ENCODE results near the gene ZBTB21.

ZBTB21 gene

DNA sequence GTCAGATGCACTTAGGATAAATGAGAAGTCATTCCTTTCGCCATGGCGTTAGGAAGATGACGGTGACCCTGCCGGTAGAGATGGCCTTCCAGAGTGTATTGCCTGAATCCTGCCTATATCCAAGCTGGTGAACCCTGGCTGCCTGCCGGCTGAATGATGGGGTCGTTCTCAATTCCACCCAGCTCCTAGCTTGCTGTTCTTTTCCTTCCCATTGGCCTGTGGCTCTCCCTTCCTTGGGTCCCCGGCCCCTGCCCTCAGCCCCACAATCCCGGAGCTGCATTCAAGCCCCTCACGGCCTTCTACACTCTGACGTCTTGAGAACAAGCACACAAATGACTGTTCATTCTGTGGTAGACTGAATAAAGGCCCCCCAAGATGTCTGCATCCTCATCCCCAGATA lies 28.2 kb upstream of the ZBTB21 start:
- Histone ChIP-seq H3K27ac (ENCODE audit: low read length) (no peak overlapping the region), H3K9ac (ENCODE audit: low read depth, low read length) (no peak overlapping the region), H3K9me3 (ENCODE audit: insufficient read depth, low read depth, low read length) (no peaks in the 10 kb centered on the region), H3K4me3 (ENCODE audit: low read length) (no peak overlapping the region), H3K36me3 (ENCODE audit: insufficient read depth, low read depth, low read length) (no peaks in the 10 kb centered on the region), H3K4me1 (ENCODE audit: insufficient read depth, low read length) (no peaks in the 10 kb centered on the region), H3K27me3 (ENCODE audit: insufficient read depth, low read length) (no peaks in the 10 kb centered on the region)

DNA sequence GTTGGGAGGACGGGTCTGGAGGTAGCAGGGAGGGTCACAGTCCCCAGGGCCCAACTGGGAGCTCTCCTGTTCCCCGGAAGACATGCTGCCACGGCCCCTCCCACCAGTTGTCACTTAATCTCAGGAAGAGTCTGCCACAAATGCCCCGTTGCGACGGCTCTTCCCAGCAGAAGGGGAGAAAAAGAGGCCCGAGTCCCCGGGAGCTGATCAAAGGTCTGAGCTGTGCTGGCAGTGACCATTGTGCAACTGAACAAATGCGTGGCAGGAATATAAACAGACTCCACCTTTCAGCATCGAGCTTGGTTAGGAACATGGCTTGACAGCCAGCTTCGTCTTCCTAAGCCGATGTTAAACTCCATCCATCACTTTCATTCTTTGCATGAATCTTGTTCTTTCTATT lies 27.8 kb upstream of the ZBTB21 start:
- H3K4me3 ChIP-seq (ENCODE audit: low read length) = no peak overlapping the region
- no peaks in the 10 kb centered on the region for H3K9me3 ChIP-seq (ENCODE audit: insufficient read depth, low read depth, low read length)
- H3K4me1 ChIP-seq (ENCODE audit: insufficient read depth, low read length) = no peaks in the 10 kb centered on the region
- H3K9ac ChIP-seq (ENCODE audit: low read depth, low read length) = no peak overlapping the region
- no peaks in the 10 kb centered on the region for H3K27me3 ChIP-seq (ENCODE audit: insufficient read depth, low read length)
- H3K27ac ChIP-seq (ENCODE audit: low read length) = no peak overlapping the region
- H3K36me3 ChIP-seq (ENCODE audit: insufficient read depth, low read depth, low read length) = no peaks in the 10 kb centered on the region

DNA sequence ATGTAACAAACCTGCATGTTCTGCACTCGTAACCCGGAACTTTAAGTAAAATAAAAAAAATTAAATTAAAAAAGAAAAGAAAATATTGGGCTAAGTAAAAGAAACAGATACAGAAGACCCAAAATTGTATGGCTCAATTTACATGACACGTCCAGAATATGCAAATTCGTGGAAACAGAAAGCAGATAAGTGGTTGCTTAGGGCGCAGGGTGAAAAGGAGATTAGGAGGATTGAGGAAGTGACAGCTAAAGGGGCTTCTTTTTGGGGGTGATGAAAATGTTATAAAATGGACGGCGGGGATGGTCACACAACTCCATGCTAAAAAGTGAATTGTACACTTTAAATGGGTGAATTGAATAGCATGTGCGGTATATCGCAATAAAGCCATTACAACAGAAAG lies 27.4 kb upstream of the ZBTB21 start:
- Histone ChIP-seq H3K27ac (ENCODE audit: low read length) (no peak overlapping the region), H3K9me3 (ENCODE audit: insufficient read depth, low read depth, low read length) (no peaks in the 10 kb centered on the region), H3K27me3 (ENCODE audit: insufficient read depth, low read length) (no peaks in the 10 kb centered on the region), H3K4me1 (ENCODE audit: insufficient read depth, low read length) (no peaks in the 10 kb centered on the region), H3K9ac (ENCODE audit: low read depth, low read length) (no peak overlapping the region), H3K36me3 (ENCODE audit: insufficient read depth, low read depth, low read length) (no peaks in the 10 kb centered on the region), H3K4me3 (ENCODE audit: low read length) (no peak overlapping the region)

- H3K9me3 ChIP-seq (ENCODE audit: insufficient read depth, low read depth, low read length) = no peaks in the 10 kb centered on the region
- H3K27ac ChIP-seq (ENCODE audit: low read length) = no peak overlapping the region
- H3K4me1 ChIP-seq (ENCODE audit: insufficient read depth, low read length) = no peaks in the 10 kb centered on the region
- no peak overlapping the region for H3K9ac ChIP-seq (ENCODE audit: low read depth, low read length)
- no peaks in the 10 kb centered on the region for H3K36me3 ChIP-seq (ENCODE audit: insufficient read depth, low read depth, low read length)
- no peak overlapping the region for H3K4me3 ChIP-seq (ENCODE audit: low read length)
- no peaks in the 10 kb centered on the region for H3K27me3 ChIP-seq (ENCODE audit: insufficient read depth, low read length)
Measured at GRCh38 chr21:42036313-42036712, 26.2 kb upstream of the ZBTB21 start.

GRCh38 chr21:42032968-42033367 lies 22.8 kb upstream of the ZBTB21 start:
- H3K27me3 ChIP-seq (ENCODE audit: insufficient read depth, low read length) = no peaks in the 10 kb centered on the region
- no peaks in the 10 kb centered on the region for H3K9me3 ChIP-seq (ENCODE audit: insufficient read depth, low read depth, low read length)
- no peaks in the 10 kb centered on the region for H3K36me3 ChIP-seq (ENCODE audit: insufficient read depth, low read depth, low read length)
- no peak overlapping the region for H3K9ac ChIP-seq (ENCODE audit: low read depth, low read length)
- H3K4me1 ChIP-seq (ENCODE audit: insufficient read depth, low read length) = no peaks in the 10 kb centered on the region
- H3K27ac ChIP-seq (ENCODE audit: low read length) = no peak overlapping the region
- H3K4me3 ChIP-seq (ENCODE audit: low read length) = no peak overlapping the region

DNA sequence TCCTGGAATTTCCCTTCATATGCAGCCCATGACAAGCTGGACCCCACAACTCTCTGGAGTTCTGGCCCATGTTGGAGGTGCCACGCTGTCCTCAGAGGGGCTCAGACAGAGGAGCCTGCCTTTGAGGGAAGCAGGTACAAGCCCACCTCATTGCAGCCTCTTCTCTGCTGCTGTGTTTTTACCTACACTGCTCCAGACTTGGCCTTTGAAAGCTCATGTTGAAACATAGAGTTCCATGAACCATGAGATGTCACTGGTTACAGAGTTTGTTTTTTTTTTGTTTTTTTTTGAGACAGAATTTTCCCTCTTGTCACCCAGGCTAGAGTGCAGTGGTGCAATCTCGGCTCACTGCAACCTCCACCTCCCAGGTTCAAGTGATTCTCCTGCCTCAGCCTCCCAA lies 22.1 kb upstream of the ZBTB21 start:
- Histone ChIP-seq H3K9me3 (ENCODE audit: insufficient read depth, low read depth, low read length) (no peaks in the 10 kb centered on the region), H3K4me1 (ENCODE audit: insufficient read depth, low read length) (no peaks in the 10 kb centered on the region), H3K4me3 (ENCODE audit: low read length) (no peak overlapping the region), H3K36me3 (ENCODE audit: insufficient read depth, low read depth, low read length) (no peaks in the 10 kb centered on the region), H3K27ac (ENCODE audit: low read length) (no peak overlapping the region), H3K9ac (ENCODE audit: low read depth, low read length) (no peak overlapping the region), H3K27me3 (ENCODE audit: insufficient read depth, low read length) (no peaks in the 10 kb centered on the region)

GRCh38 chr21:42031816-42032215 lies 21.7 kb upstream of the ZBTB21 start:
- no peak overlapping the region for H3K9ac ChIP-seq (ENCODE audit: low read depth, low read length)
- no peaks in the 10 kb centered on the region for H3K9me3 ChIP-seq (ENCODE audit: insufficient read depth, low read depth, low read length)
- H3K4me3 ChIP-seq (ENCODE audit: low read length) = no peak overlapping the region
- no peaks in the 10 kb centered on the region for H3K4me1 ChIP-seq (ENCODE audit: insufficient read depth, low read length)
- no peaks in the 10 kb centered on the region for H3K27me3 ChIP-seq (ENCODE audit: insufficient read depth, low read length)
- H3K27ac ChIP-seq (ENCODE audit: low read length) = no peak overlapping the region
- H3K36me3 ChIP-seq (ENCODE audit: insufficient read depth, low read depth, low read length) = no peaks in the 10 kb centered on the region

GRCh38 chr21:42031241-42031640 lies 21.1 kb upstream of the ZBTB21 start:
- Histone ChIP-seq H3K4me1 (ENCODE audit: insufficient read depth, low read length) (no peaks in the 10 kb centered on the region), H3K4me3 (ENCODE audit: low read length) (no peak overlapping the region), H3K9me3 (ENCODE audit: insufficient read depth, low read depth, low read length) (no peaks in the 10 kb centered on the region), H3K27ac (ENCODE audit: low read length) (no peak overlapping the region), H3K27me3 (ENCODE audit: insufficient read depth, low read length) (no peaks in the 10 kb centered on the region), H3K36me3 (ENCODE audit: insufficient read depth, low read depth, low read length) (no peaks in the 10 kb centered on the region), H3K9ac (ENCODE audit: low read depth, low read length) (no peak overlapping the region)

DNA sequence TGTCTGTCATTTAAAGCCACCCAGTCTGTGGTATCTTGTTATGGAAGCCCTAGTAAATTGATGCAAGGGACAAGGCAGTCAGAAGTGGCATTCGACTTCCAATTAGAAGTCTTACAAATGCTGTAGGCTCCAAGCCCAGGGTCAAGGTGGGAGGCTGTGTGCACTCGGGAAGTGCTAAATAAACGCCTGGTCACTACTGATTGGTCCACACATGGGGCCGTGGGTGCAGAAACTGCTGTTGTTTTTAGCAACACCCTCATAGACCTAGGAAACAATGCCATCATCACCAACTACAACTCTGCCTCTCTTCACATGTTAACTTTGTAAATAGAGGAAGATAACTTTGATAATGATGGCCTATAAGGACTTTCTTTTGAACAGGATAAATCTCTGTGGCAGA lies 20.2 kb upstream of the ZBTB21 start:
- no peak overlapping the region for H3K9ac ChIP-seq (ENCODE audit: low read depth, low read length)
- H3K36me3 ChIP-seq (ENCODE audit: insufficient read depth, low read depth, low read length) = no peaks in the 10 kb centered on the region
- H3K27me3 ChIP-seq (ENCODE audit: insufficient read depth, low read length) = no peaks in the 10 kb centered on the region

GRCh38 chr21:42028766-42029425 lies 18.7 kb upstream of the ZBTB21 start:
- Histone ChIP-seq H3K4me3 (ENCODE audit: low read length) (no peak overlapping the region), H3K4me1 (ENCODE audit: insufficient read depth, low read length) (no peaks in the 10 kb centered on the region), H3K9me3 (ENCODE audit: insufficient read depth, low read depth, low read length) (no peaks in the 10 kb centered on the region), H3K27me3 (ENCODE audit: insufficient read depth, low read length) (no peaks in the 10 kb centered on the region), H3K9ac (ENCODE audit: low read depth, low read length) (no peak overlapping the region), H3K36me3 (ENCODE audit: insufficient read depth, low read depth, low read length) (no peaks in the 10 kb centered on the region), H3K27ac (ENCODE audit: low read length) (no peak overlapping the region)

More for the DNA sequence above, 20.2 kb upstream of the ZBTB21 start:
- Histone ChIP-seq H3K27ac (ENCODE audit: low read length) (no peak overlapping the region), H3K9me3 (ENCODE audit: insufficient read depth, low read depth, low read length) (no peaks in the 10 kb centered on the region), H3K4me3 (ENCODE audit: low read length) (no peak overlapping the region), H3K4me1 (ENCODE audit: insufficient read depth, low read length) (no peaks in the 10 kb centered on the region)

GRCh38 chr21:42027822-42028765 lies 17.9 kb upstream of the ZBTB21 start:
- no peak overlapping the region for H3K4me3 ChIP-seq (ENCODE audit: low read length)
- no peaks in the 10 kb centered on the region for H3K27me3 ChIP-seq (ENCODE audit: insufficient read depth, low read length)
- H3K36me3 ChIP-seq (ENCODE audit: insufficient read depth, low read depth, low read length) = no peaks in the 10 kb centered on the region
- H3K4me1 ChIP-seq (ENCODE audit: insufficient read depth, low read length) = no peaks in the 10 kb centered on the region
- H3K9ac ChIP-seq (ENCODE audit: low read depth, low read length) = no peak overlapping the region
- H3K27ac ChIP-seq (ENCODE audit: low read length) = no peak overlapping the region
- H3K9me3 ChIP-seq (ENCODE audit: insufficient read depth, low read depth, low read length) = no peaks in the 10 kb centered on the region

Data from iPS-20b (cell line).